NCI-H69 (cell line): ENCODE measurements around the gene HIPK1.
A peak's percentile ranks its signal among the peaks of the same experiment; 100 is the strongest.
"Not testable (repeated sequence)": the region's sequence is repeated elsewhere in the genome, so short reads cannot be mapped to it uniquely, and the experiment has no call there.

Experiments
- DNase-seq: peaks from one replicate; lab custom pipeline; 2025; lab: John Stamatoyannopoulos, UW

The HIPK1 gene

DNA sequence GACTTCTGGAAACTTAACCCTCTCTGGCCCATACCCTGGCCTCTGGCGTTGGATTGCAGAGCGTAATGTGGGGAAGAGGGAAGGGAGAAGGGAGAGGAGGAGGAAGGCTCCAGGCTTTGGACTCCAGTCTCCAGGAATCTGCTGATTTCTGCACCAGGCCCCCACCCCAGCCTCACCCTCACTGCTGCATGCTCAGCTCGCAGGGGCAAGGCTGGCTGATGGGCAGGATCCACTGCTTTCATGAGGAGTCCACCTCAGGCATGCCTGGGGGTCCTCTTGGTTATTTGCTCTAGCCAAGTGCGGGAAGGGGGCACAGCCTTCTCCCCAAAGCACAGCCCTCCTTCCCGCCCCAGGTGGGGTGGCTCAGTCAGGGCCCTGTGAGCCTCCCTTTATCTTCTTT lies 53.8 kb downstream of the HIPK1 start:
- DNase-seq = no peak

DNA sequence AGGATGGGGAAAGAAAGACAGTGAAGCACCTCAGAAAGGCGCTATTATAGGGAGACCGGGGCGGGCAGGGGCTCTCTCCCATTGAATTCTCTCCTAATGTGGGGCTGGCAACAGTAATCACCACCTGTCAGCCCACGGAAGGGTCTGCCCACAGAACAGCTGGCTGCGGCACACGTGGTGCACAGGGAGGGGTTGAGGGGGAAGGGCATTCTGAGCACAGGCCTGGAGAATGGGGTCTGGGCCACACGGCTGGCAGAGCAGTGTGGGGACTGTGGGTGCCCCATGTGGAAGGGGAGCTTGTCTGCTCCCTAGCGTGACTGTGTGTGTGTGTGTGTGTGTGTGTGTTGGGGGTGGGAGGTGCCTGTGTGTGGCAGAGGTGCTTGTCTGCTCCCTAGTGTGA lies 54.3 kb downstream of the HIPK1 start:
- DNase-seq = peak; percentile 35

DNA sequence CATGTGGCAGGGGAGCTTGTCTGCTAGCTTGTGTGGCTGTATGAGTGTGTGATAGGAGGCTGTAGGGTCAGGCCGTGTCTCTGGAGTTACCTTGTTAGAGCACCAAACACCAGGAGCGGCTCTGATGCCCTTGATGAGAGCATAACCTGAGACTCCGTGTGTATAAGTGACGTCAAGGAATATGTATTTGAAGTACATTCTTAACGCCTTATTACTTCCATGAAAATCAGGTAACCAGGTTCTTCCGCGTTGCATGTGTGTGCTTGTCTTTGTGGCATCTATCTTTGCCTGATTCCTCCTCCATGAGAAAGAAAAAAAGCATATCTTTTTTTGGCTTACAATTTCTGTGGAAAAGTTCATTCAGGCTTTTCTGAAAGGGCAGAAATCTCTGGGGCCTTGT lies 54.7 kb downstream of the HIPK1 start:
- DNase-seq = no peak

DNA sequence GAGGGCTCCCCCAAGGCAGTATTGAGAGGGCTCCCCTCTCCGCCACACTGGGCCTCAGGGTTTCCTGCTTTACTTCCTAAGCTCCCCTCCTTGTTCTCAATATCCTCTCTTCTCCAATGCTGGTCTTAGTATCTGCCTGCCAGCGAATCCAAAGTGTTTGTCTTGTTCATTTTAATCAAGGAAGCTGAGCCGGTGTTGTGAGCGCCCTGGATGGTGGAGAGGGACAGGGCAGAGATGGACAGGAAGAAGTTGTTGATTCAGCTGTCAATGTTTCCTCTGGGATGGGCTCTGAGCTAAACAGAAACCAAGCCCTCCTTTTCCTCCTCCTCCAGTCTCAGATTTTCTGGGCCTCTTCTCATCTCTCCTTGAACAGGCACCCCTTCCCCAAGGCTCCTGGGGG lies 55.6 kb downstream of the HIPK1 start:
- no peak for DNase-seq

DNA sequence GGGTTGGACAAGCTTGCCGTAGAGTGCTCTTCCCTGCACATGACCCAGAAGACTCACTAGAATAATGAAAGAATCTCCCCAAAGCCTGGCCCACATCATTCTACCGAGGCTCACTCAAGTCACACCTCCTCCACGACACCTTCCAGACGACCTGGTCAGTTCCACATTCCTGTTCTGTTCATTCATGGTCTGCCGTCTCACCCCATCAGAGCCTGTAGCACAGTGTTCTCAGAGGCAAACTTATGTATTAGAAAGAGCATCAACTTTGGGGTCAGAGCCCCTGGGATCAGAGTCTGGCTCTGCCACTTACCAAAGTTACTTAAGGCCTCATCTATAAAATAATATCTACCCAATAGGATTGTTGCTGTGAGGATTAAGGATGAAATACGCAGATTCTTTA lies 57.7 kb downstream of the HIPK1 start:
- DNase-seq = no peak

DNA sequence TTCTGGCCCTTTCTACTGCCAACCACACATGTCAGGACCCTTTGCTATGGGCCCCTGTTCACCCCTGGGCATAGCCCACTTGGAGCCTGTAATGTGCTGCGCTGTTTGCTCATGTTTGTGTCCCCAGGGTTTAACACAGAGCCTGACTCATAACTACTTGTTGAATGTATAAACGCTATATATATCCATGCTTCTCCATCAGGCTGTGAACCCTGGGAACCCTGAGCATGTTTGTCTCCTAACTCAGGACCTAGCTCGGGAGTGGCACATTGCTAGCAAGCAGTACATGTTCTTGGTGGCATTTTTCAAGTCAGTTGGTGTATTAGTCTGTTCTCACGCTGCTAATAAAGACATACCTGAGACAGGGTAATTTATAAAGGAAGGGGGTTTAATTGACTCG lies 58.1 kb downstream of the HIPK1 start:
- DNase-seq = no peak

DNA sequence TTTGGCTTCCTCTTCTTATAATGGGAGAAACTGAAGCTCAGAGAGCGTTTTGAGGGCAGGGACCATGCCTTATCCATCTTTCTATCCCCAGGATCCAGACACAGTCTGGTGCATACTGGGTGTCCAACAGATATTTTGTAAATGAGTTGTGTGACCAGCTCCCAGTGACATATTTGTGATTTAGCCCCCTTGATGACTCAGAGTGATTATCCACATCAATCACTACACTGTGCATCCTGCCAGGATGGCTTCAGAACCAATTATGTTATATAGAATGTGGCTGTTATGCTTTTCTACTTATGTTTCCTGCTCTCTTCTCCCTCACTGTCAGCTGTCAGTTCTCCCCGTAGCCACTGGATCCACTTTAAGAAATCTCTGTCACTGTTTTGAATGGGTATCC lies 61.4 kb downstream of the HIPK1 start:
- DNase-seq = no peak

DNA sequence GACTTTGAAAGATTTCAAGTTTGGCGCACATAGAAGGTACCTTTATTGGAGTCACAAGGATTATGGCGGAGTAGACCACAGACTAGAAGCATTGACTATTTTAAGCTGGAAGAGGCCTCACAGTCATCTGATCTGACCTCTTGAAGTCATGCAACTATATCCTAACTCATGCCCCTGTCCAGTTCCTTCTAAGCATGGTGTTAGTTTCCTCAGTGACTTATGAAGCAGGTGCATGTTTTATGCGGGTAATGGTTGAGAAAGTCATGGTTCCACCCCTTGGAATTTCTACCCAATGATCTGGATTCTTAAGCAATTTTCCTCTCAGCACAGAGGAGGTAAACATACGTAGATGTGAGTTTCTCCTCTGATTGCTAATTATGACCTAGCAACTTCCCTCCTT lies 61.8 kb downstream of the HIPK1 start:
- DNase-seq = no peak

DNA sequence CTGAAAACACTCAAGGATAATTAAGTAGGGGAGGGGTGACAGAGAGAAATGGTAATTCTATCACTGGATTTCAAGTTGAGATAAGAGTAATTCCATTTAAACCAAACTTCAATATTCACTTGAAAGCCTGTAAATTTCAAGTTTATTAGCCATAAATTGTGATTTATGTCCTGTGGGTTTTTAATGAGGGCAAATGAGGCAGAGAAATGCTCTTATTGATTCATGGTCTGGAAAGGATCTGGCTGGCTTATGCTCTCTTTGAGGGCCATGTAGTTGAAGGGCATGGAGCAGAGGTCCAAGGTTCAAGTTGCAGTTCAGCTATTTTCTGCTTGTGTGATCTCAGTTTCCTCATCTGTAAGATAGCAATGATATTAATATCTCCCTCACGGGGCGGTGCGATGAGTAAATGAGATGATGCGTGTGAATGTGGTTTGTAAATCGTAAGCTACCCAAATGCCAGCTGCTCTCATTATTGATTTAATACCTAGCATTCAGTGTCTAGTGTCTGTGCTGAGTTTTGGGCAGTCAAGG lies 62.4 kb downstream of the HIPK1 start:
- DNase-seq = no peak

DNA sequence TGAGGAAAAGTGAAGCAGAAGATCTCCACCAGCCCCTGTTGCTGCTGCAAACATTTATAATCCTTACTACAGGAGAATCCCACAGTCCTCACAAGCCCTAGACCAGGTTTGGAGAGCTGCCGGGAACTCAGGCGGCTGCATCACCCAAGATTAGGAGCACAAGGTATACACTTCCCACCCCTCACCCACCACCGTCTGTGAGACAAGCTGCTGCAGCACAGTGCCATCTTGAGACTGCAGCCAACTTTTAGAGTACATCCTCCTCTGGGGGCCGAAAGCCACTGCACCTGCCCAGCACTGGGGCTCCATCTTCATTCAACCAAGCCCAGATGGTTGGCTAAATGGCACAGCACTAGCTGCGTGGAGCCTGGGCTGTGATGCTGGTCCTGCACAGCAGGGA lies 63.9 kb downstream of the HIPK1 start:
- DNase-seq = no peak

DNA sequence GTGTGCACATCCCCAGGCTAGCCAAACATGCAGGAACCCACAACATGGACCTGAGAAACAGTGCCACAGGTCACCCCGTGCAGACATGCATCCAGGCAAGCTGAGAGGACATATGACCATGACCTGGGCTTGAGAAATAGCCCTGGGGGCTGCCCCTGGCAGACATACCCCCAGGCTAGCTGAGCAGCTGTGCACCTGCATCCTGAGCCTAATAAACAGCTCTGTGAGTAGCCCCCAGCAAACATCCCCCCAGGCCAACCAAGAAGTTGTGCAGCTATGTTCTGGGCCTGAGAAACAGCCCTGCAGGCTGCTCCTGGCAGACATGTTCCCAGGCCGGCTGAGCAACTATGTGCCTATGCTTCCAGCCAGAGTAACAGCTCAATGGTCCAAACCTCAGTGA lies 64.6 kb downstream of the HIPK1 start:
- no peak for DNase-seq

DNA sequence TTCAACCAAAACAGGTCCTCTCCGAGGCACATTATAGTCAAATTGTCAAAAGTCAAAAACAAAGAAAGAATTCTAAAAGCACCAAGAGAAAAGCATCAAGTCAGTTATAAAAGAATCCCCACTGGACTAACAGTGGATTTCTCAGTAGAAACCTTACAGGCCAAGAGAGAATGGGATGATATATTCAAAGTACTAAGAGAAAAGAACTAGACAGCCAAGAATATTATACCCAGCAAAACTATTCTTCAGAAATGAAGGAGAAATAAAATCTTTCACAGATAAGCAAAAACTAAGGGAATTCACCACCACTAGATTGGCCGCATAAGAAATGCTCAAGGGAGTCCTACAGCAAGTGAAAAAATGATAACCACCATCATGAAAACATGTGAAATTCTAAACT lies 66.3 kb downstream of the HIPK1 start:
- DNase-seq = no peak

DNA sequence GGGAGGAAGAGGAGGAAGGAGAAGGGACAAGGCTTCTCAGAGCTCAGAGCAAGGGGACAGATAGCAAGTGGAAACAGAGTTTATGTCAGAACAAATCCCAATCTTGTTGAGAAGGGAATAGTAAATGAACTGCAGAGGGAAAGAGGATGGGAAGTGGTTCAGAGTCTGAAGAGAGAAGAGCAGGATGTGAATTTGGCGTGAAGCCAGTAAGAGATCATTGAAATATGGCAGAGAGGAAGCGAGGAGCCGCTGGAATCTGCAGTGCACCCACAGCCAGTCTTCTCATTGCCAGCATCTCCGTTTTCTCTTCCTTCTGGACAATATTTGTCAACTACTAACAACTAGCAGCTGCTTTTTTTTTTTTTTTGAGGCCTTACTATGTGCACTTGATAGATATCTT lies 69.2 kb downstream of the HIPK1 start:
- peak; percentile 37 for DNase-seq

DNA sequence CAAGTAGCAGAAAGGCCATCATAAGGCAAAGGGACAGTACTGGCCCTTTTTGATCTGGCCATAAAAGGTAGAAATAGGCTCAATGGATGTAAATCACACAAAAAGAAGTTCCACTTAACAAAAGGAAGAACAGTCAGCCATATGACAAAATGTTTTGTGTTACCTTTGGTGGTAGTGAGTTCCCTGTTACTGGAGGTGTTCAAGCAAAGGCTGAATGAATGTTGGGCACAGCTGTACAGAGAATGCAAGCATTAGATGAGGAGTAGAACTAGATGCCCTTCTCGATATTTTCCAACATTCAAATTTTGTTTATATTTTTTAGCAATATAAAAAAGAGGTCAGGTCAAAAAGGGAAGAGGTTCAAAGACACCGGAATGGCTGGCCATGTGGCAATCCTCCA lies 70.1 kb downstream of the HIPK1 start:
- no peak for DNase-seq

DNA sequence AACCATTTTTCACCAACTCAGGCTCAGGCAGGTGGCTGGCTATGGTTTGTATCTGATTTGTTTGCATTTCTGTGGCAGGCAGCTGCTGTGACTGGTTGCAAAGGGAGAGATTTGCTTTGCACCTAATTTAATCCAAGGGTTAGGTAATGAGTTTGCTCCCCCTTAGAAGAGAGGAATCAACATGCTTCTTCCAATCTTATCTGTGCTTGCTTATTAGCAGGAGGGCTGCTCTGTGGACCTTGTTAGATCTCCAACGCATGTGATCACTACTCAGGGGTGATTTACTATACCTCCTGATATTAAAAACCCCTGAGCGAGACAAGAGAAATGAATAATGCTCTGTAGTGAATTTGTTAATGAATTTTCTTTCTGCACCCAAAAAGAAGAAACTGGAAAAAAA lies 70.7 kb downstream of the HIPK1 start:
- DNase-seq = peak; percentile 22

DNA sequence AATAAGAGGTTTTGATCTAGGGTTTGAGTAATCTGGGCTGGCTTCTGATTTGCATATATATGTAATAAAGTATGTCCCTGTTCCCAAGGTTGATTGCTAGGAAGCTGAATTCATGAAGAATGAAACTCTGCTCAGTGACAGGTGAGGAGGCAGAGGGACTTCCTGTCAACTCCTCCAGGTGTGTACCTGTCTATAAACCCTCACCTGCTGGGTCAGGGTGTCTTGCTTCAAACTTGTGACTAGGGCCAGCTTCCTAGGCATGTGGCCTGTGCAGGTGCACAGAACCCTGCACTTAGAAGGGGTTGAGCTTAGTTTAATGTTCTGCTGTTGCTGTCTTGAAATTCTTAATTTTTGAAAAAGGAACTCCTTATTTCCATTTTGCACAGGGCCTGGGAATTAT lies 71.3 kb downstream of the HIPK1 start:
- peak; percentile 5 for DNase-seq

DNA sequence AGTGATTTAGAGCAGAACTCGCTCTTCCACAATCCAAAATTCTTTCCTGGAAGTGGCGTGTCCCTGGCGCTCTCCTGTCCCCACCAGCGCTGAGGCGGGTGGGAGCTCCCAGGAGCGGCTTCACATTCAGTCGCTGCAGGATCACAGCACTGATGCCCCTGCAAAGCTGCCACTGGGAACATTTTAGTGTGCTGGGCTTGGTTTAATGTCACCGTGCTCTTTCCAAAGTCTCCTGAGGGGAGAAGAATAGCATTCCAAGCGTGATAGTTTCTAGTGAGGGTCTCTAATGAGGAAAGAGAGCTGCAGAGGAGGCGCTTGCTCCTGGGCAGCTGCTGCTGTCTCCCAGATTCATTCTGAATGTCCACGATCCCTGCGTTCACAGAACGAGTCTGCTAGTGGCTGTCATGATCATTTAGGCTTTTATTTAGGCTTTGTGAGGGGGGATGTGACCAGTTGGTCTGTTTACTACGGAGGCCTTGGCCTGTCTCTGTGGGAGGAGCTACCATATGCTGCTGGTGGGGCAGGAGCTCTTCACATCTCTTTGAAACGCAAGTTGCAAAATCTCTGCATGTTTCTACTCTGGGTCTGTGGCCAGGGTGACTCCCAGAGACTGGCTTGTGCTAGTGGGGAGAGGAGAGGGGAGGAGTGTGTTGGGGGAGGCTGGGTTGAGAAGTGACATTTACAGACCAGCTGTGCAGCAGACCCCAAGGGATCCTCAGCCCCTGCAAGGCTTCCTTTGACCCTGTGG lies 73.5 kb downstream of the HIPK1 start:
- no peak for DNase-seq

DNA sequence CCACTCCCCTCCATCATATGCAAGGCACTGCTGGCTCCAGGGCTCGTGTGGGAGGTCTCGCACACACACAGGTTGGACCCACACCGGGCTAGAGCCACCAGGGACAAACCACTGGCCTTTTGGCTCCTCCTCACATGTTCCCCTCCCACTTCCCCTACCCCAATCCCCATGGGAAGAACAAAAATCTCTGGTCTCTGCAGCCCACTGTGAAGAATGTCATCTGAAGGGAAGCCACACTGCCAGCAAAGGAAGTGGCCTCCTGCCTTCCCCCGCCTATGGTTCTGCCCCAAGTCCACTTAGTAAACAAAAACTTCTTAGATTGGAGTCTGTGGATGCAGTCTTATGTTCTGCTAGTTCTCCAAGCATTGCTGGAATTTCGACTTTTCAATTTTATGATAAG lies 74.3 kb downstream of the HIPK1 start:
- DNase-seq = no peak

DNA sequence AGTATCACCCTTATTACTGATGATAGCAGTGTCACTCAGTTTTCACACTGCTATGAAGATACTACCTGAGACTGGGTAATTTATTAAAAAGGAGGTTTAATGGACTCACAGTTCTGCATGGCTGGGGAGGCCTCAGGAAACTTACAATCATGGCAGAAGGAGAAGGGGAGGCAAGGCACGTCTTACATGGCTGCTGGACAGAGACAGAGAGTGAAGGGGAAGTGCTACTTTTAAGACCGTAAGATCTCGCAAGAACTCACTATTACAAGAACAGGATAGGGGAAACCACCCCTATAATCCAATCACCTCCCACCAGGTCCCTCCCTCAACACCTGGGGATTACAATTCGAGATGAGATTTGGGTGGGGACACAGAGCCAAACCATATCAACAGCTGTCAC lies 77.7 kb downstream of the HIPK1 start:
- not testable (repeated sequence) for DNase-seq

DNA sequence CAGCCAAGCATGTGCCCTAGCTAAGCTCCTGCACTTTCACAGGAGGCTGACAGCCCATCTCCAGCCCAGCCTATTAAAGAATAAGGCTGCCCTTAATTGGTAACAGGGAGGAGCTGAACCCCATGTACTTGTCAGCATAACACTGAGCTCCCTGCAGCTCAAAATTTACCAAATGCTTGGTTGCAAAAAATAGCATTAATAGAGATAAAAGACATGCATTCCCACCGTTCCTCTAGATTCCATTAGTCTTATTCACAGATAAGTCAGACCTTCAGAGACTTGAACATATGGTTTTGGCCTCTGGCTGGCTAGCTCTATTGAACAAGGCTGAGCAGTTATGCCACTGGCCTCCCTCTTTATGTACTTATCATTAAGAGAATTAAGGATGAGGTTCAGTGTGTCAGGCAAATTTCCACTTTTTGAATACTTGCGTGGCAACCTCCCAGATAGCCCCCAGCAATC lies 79.4 kb downstream of the HIPK1 start:
- DNase-seq = no peak

DNA sequence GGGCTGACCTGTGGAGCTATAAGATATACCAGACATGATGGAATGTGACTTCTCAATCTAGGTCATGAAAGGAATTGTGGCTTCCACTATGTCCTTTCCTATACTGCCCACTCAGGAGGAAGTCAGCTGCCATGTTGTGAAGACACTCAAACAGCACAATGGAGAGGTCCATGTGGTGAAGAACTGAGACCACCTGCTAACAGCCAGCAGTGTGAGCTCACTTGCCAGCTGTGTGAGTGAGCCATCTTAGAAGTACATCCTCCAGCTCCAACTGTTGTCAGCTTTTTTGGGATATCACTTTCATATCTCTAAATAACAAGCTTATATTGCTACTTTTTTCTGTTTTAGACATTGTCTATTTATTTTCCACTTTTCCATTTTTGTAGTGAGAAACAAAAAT lies 79.9 kb downstream of the HIPK1 start:
- no peak for DNase-seq

DNA sequence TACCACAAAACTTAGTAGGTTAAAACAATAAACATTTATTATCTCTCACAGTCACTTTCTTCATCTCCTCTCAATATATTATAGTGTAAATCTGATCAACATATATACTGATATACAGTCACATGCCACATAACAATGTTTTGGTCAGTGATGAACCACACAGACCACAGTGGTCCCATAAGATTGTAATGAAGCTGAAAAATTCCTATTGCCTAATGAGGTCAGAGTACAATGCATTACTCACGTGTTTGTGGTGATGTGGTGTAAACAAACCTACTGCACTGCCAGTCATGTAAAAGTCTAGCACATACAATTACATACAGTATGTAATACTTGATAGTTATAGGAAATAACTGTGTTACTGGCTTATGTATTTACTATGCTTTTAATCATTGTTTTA lies 80.3 kb downstream of the HIPK1 start:
- no peak for DNase-seq

DNA sequence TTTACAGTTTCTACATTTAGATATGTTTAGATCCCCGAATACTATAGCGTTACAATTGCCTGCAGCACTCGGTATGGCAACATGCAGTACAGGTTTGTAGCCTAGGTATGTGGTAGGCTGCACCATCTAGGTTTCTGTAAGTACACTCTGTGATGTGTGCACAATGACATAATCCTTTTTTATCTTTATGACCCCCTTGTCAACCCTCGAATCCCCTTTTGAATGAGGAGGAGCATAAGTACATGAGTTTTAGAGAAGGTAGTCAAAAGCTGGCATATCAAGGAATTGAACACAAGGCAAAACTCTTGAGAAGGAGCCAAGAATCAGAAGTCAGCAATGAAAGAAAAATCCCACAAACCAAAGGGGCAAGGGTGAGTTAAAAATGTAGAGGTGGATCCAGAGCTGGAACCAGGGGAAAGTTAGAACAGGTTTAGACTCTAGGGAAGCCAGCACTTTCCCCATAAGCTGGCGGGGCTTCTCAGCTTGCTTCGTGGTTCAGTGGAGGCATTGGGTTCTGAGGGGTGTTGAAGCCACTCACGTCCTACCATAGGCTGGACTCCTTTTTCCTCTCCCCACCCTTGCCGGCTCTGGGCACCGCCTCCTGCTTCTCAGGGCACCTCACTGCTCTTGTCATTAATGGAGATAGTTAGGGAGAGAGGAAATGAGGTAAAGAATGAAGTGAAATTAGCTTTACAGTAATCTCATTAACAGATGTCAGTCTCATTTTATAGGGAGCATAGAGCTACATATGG lies 81.5 kb downstream of the HIPK1 start:
- no peak for DNase-seq

DNA sequence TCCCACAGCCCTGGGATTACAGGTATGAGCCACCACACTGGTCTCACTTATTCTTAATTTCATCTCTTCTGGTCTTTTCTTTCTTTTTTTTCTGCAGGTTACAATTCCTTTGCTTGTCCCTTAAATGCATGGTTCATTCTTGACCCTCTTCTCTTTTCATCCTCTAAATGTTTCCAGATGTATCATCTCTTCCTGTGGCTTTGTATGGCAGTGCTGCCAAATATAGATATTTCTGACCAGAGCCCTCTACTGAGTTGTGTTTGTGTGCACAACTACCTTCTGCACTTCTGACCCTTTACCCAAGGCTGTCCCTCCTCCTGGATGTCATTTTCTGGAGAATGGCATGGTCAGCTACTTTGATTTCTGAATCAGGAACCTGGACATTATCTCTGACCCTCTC lies 82.7 kb downstream of the HIPK1 start:
- DNase-seq = no peak
